NCI-H446 (cell line): ENCODE measurements around the gene LHFPL6.

Experiments
- DNase-seq, 2 experiments: peaks; one replicate each; lab custom pipeline; 2025; lab: John Stamatoyannopoulos, UW

LHFPL6 gene

GRCh38 chr13:39411511-39411910 lies 191.5 kb downstream of the LHFPL6 start:
- no peak for DNase-seq

DNA sequence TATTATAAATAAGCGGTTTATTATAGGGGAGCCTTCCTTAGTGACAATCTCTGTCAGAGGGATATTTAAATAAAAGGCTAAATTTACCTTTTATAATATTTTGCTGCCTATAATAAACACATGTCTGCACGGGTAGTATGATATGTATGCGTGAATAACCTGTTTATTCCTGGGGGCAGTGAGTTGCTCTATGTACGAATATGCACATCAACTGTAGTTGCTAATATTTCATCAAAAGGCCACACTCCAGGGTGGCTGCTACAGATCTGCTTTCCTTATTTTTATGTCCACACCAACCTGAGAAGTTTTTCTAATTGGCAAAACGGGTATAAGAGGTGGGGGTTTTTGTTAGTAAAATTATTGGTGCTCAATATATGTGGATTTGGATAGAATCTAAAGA lies 192.0 kb downstream of the LHFPL6 start:
- DNase-seq = no peak

DNA sequence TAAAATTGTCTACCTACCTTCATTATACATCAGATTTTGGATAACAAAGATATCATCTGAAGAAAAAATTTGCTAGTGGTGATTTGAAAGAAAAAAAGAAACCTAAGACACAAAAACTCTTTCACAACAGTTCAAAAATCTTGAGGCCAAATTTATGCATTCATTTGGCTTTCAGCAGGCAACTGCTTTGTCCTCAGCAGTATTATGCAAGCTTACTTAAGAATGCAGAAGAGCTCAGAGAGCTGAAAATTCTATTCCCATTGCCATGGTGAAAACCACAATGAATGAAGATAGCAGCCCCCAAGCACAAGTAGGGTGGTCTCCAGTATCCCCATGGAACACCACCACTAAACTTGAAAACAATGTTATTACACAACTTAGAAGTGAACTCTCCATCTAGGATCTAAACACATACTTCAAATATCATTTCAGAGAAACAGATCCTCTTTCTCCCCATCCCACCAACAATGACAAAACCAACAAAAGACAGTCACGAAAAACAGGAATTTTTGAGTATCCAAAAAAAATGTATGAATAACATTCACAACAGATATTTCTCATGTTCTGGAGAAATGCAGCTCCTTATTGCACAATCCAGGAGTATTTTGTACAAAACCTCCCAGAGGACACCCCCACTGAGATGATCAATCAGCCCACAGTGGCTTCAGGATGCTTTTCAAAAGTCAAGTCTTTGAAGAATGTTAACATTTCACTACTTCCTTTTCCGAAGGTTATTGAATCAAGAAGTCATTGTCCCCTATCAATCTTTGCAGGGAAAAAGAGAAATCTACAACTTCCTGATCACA lies 192.7 kb downstream of the LHFPL6 start:
- DNase-seq = no peak

DNA sequence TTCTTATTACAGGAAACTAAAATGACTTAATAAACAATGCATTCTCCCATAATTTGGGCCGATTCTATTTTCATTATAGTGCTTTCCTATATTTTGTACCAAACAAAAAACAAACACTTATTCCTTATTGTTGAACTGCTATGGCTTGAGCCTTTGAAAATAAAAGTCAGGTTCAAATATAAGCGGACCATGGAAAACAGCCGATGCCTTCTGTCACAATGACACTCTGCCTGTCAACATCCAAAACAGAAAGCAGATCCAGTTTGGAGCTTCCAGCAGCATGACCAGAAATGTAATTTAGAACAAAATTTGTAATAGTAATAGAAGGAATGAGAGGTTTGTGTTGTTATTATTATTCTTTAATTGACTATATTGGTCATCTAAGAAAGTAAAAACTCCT lies 194.5 kb downstream of the LHFPL6 start:
- DNase-seq = no peak

- no peak for DNase-seq
Observed at GRCh38 chr13:39407786-39408185, 195.2 kb downstream of the LHFPL6 start.

- DNase-seq = no peak
Observed at GRCh38 chr13:39407138-39407537, 195.9 kb downstream of the LHFPL6 start.

- DNase-seq = no peak
Observed at GRCh38 chr13:39406688-39407087, 196.3 kb downstream of the LHFPL6 start.

DNA sequence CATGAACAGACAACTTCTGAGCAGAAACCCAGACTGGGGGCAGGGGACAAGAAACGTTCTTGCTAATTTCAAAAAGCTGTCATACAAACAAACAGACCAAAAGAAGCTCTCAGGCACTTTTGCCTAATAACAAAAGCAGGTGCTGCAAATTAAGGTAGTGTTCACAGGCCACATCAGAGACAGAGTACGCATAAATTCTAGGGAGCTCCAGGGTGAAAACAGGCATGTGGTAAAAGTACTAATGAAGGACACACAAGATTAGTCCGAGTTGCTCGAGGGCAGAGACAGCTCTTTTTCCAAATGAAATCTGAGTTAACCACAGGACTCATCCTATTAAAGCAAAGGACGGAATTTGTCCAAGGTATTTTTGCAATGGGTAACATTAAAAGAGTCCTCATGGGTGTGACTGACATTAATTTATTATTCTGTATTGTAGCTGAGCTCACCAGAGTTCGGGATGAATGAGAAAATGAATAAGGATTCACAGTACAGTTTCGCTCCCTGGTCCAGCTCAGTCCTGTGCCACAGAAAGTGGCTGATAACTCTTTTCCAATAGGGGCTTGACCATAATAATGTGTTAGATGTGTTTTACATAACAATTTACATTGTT lies 197.3 kb downstream of the LHFPL6 start:
- DNase-seq = no peak

GRCh38 chr13:39405107-39405506 lies 197.9 kb downstream of the LHFPL6 start:
- no peak for DNase-seq

DNA sequence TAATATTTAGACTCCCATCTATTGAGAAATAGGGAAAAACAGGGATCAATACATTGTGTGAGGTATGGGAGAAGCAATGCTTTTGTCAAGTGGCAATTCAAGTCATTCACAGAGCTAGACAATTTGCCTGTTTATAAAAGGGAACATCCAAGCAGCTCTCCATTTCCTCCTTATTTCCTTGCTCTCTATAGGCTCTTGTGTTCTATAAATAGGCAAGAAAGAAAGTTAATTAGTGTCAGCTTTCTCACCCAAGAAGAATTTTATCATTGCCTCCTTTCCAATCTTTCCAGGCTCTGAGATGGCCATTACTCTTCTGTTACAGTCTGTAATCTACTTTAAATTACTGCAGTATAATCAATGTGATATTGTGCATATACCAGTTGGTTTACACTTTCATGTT lies 199.9 kb downstream of the LHFPL6 start:
- DNase-seq = no peak

DNA sequence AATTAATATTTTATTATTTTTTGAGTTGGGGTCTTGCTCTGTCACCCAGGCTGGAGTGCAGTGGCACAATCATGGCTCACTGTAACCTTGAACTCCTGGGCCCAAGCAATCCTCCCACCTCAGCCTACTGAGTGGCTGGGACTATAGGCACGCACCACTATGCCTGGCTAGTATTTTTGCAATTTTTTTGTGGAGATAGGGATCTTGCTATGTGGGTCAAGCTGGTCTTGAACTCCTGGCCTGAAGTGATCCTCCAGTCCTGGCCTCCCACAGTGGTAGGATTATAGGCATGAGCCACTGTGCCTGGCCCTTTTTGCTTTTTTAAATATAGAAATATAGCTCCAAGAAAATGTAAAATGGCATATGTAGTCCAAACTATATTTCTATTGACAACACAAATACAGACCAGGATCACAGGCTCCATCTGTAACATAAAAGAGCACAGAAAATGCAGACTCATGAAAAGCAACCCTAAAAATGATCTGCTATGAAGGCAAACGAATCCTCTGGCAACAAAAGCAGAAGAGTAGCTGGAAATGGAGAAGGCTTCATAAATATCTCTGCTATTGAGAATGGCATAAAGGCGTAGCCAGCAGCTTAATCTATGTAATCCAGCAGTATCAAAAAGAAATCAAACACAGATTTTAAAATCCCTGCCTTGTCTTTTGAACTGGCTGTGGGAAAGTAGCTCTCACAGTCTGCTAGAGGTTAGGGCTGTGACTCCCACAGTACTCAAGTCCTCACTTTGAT lies 200.6 kb downstream of the LHFPL6 start:
- DNase-seq = no peak

DNA sequence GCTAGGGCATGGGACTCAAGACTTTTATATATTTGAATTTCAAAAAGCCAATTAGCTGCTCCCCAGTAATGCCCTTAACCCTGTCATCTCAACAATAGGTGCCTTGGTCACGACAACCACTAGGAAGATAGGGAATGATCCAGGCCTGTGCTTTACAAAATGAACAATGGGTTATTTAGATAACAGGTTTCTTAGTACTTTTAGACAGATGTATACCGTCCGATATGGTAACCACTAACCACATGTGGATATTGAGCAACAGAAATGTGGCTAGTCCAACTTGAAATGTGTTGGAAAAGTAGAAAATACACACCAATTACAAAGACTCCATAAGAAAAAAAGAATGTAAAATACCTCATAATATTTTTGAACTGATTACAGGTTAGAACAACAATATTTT lies 201.2 kb downstream of the LHFPL6 start:
- no peak for DNase-seq

DNA sequence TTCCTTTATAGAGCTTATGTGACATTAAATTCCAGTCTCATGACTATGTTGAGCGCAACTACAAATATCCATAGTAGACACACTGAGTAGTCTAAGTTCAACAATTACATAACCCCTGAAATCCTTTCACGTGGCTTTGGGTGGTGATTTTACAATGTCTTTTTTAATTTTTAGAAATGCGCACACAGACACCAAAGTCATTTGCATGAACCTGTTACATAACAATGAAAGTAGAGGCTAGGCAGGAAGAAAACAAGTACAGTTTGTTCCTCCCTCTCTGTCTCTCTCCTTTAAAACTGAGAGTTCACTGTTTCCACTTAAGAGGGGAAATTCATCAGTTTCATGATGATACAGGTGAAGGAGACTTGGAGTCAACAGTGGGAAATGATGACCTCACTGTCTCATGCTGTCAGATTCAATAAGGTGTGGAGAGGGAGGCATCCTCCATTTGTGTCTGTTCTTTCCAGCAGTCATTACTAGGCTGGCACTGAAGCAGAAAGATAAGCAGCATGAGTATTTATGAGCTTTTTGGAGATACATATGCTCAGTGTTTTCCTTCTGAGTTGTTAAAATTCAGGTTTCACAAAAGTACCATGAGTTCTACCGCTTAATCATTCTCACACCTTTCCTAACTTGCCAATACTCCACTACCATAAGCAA lies 201.8 kb downstream of the LHFPL6 start:
- DNase-seq = no peak

GRCh38 chr13:39399102-39399501 lies 203.9 kb downstream of the LHFPL6 start:
- DNase-seq = no peak

DNA sequence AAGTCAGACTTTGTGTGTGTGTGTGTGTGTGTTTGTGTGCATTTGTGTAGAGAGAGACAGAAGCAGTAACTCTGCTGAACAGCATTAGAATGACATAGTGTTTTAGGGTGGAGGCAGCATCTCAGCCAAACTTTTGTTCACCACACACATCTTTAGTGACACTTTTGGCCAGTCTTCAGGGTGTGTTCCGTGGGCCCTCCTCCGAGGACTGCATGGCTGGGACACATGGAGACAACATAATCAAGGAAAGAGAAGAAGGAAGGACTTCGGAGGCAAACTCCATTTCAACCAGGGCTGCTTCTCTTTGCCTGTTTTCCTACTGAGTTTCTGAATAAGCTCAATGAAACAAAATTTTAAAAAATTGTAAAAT lies 205.1 kb downstream of the LHFPL6 start:
- no peak for DNase-seq

- DNase-seq = no peak
Observed at GRCh38 chr13:39397226-39397895, 205.6 kb downstream of the LHFPL6 start.

DNA sequence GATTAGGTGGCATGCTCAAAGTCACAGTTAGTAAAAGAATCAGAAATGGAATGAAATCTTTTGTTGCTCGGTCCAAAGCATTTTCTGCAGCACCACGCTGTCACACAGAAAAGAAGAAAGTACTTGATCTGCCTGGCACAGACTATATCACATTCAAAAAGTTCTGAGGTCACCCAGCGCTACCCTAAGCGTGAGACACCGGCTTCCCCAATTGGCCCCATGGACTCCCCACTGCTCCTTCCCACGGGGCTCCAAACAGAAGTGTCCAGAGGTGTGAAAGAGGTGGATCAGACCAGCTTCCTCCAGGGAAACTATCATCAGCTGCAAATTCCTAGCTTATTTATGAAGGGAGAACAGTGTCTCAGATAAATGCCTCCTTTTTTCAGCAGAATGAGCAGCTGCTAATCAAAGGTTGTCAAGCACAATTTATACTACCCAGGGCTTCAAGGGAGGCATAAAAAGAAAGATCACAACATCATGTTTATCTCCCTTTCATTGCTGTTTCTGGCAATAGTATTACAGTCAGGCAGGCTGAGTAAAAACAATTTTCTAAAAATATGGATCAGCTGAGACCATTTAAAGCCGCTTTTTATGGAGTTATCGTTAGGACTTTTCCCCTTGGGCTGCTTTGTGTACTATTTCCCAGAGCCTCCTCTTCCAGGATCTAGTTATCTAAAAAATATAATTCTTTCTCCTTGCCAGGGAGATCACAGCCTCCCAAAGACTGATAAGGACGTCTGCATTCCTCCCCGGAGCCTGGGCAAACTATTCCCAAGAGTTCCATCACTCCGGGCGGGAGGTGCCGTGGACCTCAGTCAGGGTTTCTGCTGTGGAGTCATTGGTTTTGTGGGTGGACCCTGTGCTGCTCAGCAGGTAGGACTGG lies 208.0 kb downstream of the LHFPL6 start:
- DNase-seq = no peak

- DNase-seq = no peak
Observed at GRCh38 chr13:39391761-39392160, 211.2 kb downstream of the LHFPL6 start.

GRCh38 chr13:39389013-39389412 lies 214.0 kb downstream of the LHFPL6 start:
- DNase-seq = no peak

GRCh38 chr13:39385621-39386231 lies 217.3 kb downstream of the LHFPL6 start:
- peak in 1 of 2 experiments; percentile 54 for DNase-seq

DNA sequence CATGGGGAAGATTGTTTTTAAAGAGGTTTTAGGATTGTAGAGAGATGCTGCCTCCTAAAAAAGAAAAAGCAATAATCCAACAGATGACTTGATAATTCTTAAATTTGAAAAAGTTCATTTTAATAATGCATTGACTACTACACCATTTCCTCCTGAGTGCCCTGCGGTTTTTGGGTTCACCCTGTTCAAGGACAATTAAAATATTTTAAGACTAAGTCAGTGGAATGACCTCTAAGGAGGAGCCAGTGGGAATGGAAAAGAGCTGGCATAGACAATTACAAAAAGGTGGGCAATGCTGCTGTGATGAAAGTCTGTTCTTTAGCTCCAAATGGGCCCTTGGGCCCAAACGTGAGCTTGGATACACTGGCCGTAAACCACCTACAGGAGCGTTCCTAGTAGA lies 217.8 kb downstream of the LHFPL6 start:
- no peak for DNase-seq
